ENCODE measurements around the gene TMEM238. TPM values are rescaled to one million over a fixed set of nuclear protein-coding genes. Genes with fewer than 3 reads are reported as not detected.

TMEM238 gene
- total and polyA plus RNA-seq, 7 donors, result 0.10 to 2.9 (median 0.52) TPM; not detected in 1

- ATAC-seq, result no peak
- H3K9me3 ChIP-seq, result no peaks in the 10 kb centered on the region
- H3K4me3 ChIP-seq, result no peak overlapping the region
- 47 to 55% (median 53%) methylated on average over 31 to 32 of the region's 32 CpGs for WGBS, 3 donors
- intact Hi-C loops (cut with DNase I), result no loop called here
- peaks cover 0 to 33% (median 14%) of the 10 kb centered on the region in 3 donors for H3K27me3 ChIP-seq (ENCODE audit: insufficient read depth in 3 of 3, low read length in 2 of 3)
- H3K36me3 ChIP-seq (ENCODE audit: insufficient read depth in 1 of 2, low read depth in 1 of 2), result no peaks in the 10 kb centered on the region
- H3K4me1 ChIP-seq, result no peaks in the 10 kb centered on the region
- DNase-seq, result no peak
- TF ChIP-seq CTCF (IDR thresholded peaks at IDR 0.05), result no peak
- H3K27ac ChIP-seq, result no peak overlapping the region
Observed at GRCh38 chr19:55358943-55359908, 24.9 kb downstream of the TMEM238 start.

- H3K4me1 ChIP-seq, result peaks cover 3% of the 10 kb centered on the region
- peaks cover 0 to 40% (median 15%) of the 10 kb centered on the region in 3 donors for H3K27me3 ChIP-seq (ENCODE audit: insufficient read depth in 3 of 3, low read length in 2 of 3)
- H3K4me3 ChIP-seq, result no peak overlapping the region
- DNase-seq (no peak), ATAC-seq (no peak)
- no peak overlapping the region for H3K27ac ChIP-seq
- WGBS, 3 donors, result 66 to 75% (median 69%) methylated on average over 16 to 19 of the region's 19 CpGs
- intact Hi-C loops (cut with DNase I), result no loop called here
- no peak for TF ChIP-seq CTCF (IDR thresholded peaks at IDR 0.05)
- H3K36me3 ChIP-seq (ENCODE audit: insufficient read depth in 1 of 2, low read depth in 1 of 2), result no peaks in the 10 kb centered on the region
- no peaks in the 10 kb centered on the region for H3K9me3 ChIP-seq
Observed at GRCh38 chr19:55358493-55358892, 25.6 kb downstream of the TMEM238 start.

GRCh38 chr19:55355213-55355821 lies 28.8 kb downstream of the TMEM238 start:
- Histone ChIP-seq H3K4me3 (no peak overlapping the region), H3K9me3 (no peaks in the 10 kb centered on the region), H3K4me1 (peaks cover 5% of the 10 kb centered on the region), H3K27me3 (ENCODE audit: insufficient read depth in 3 of 3, low read length in 2 of 3) (peaks cover 0 to 64% (median 26%) of the 10 kb centered on the region in 3 donors), H3K27ac (no peak overlapping the region), H3K36me3 (ENCODE audit: insufficient read depth in 1 of 2, low read depth in 1 of 2) (no peaks in the 10 kb centered on the region)
- DNase-seq (no peak), ATAC-seq (no peak)
- intact Hi-C loops (cut with DNase I), result no loop called here
- no peak for TF ChIP-seq CTCF (IDR thresholded peaks at IDR 0.05)
- WGBS, 3 donors, result 12 to 18% (median 14%) methylated on average over 10 to 13 of the region's 13 CpGs

- no peak for TF ChIP-seq CTCF (IDR thresholded peaks at IDR 0.05)
- no peak for DNase-seq
- Histone ChIP-seq H3K9me3 (no peaks in the 10 kb centered on the region), H3K4me3 (peak within 1 kb of the TSS; percentile 60), H3K4me1 (peaks cover 5% of the 10 kb centered on the region), H3K36me3 (ENCODE audit: insufficient read depth in 1 of 2, low read depth in 1 of 2) (no peaks in the 10 kb centered on the region), H3K27me3 (ENCODE audit: insufficient read depth in 3 of 3, low read length in 2 of 3) (peaks cover 0 to 64% (median 26%) of the 10 kb centered on the region in 3 donors), H3K27ac (no peak within 1 kb of the TSS)
- ATAC-seq, result no peak
- intact Hi-C loops (cut with DNase I), result no loop called here
- WGBS, 3 donors, result 2 to 3% (median 2%) methylated on average over 28 to 42 of the region's 43 CpGs
Observed at GRCh38 chr19:55354698-55355212, 29.3 kb downstream of the TMEM238 start, which contains the start of gene COX6B2. COX6B2 (minus strand) TSS chr19:55354719; CDS start chr19:55354521, 198 bp downstream.
